ENCODE measurements around the gene GALNT6.

The GALNT6 gene

GRCh38 chr12:51374361-51374760 is 16.8 kb downstream of the GALNT6 start:
- DNase-seq (ENCODE audit: insufficient read length, low spot score) (no peak), FAIRE-seq (no peak)
- TF ChIP-seq CTCF (IDR thresholded peaks at IDR 0.05; ENCODE audit: insufficient read depth, missing control alignments) = no peak

- DNase-seq (ENCODE audit: insufficient read length, low spot score) = no peak
- TF ChIP-seq CTCF (IDR thresholded peaks at IDR 0.05; ENCODE audit: insufficient read depth, missing control alignments) = no peak
- no peak for FAIRE-seq
These were observed 18.0 kb downstream of the GALNT6 start for GRCh38 chr12:51373187-51373586.

- DNase-seq (ENCODE audit: insufficient read length, low spot score) (no peak), FAIRE-seq (no peak)
- no peak for TF ChIP-seq CTCF (IDR thresholded peaks at IDR 0.05; ENCODE audit: insufficient read depth, missing control alignments)
These were observed 19.2 kb downstream of the GALNT6 start for GRCh38 chr12:51372021-51372420.

- FAIRE-seq (no peak), DNase-seq (ENCODE audit: insufficient read length, low spot score) (no peak)
- TF ChIP-seq CTCF (IDR thresholded peaks at IDR 0.05; ENCODE audit: insufficient read depth, missing control alignments) = no peak
These were observed 19.8 kb downstream of the GALNT6 start for GRCh38 chr12:51371295-51371953.

- no peak for TF ChIP-seq CTCF (IDR thresholded peaks at IDR 0.05; ENCODE audit: insufficient read depth, missing control alignments)
- FAIRE-seq = no peak
- DNase-seq (ENCODE audit: insufficient read length, low spot score) = no peak
These were observed 20.5 kb downstream of the GALNT6 start for GRCh38 chr12:51370667-51371066.

- FAIRE-seq (no peak), DNase-seq (ENCODE audit: insufficient read length, low spot score) (no peak)
- no peak for TF ChIP-seq CTCF (IDR thresholded peaks at IDR 0.05; ENCODE audit: insufficient read depth, missing control alignments)
These were observed 21.6 kb downstream of the GALNT6 start for GRCh38 chr12:51369581-51369980.

- no peak for TF ChIP-seq CTCF (IDR thresholded peaks at IDR 0.05; ENCODE audit: insufficient read depth, missing control alignments)
- DNase-seq (ENCODE audit: insufficient read length, low spot score) (no peak), FAIRE-seq (no peak)
These were observed 22.3 kb downstream of the GALNT6 start for GRCh38 chr12:51368640-51369517.

Data from D721Med (cell line).